ENCODE data around the gene NOXA1. TPM values are rescaled to one million over a fixed set of nuclear protein-coding genes. Genes with fewer than 3 reads are reported as not detected.
A peak's percentile ranks its signal among the peaks of the same experiment; 100 is the strongest.
"Not testable (repeated sequence)": the region's sequence is repeated elsewhere in the genome, so short reads cannot be mapped to it uniquely, and the experiment has no call there.

NOXA1 gene
- total RNA-seq, 2 experiments from 2014 or later, result 1.1 TPM

GRCh38 chr9:137410236-137410890, 12.8 kb upstream of the NOXA1 start:
- H3K9me3 Mint-ChIP-seq; H3K36me3 Mint-ChIP-seq; intact Hi-C loops (cut with micrococcal nuclease); H3K27ac Mint-ChIP-seq; DNase-seq; H3K4me3 Mint-ChIP-seq; H3K4me1 Mint-ChIP-seq (ENCODE audit: low read depth); H3K27me3 Mint-ChIP-seq; POLR2A ChIA-PET: not testable (repeated sequence)
- CTCF ChIA-PET, result interaction anchor here (0.8 to 1.7 kb wide), 3 partner anchors 13 to 116 kb away, joined by 3 to 5 read pairs (median 4); partner anchors contain the start of genes EXD3, NOXA1 and NRARP

GRCh38 chr9:137410891-137411249, 12.3 kb upstream of the NOXA1 start:
- no peak for DNase-seq
- Mint-ChIP-seq H3K9me3 (no peaks in the 10 kb centered on the region), H3K27ac (no peak overlapping the region), H3K4me1 (ENCODE audit: low read depth) (peaks cover 2% of the 10 kb centered on the region), H3K36me3 (no peaks in the 10 kb centered on the region), H3K4me3 (no peak overlapping the region), H3K27me3 (peaks cover 3% of the 10 kb centered on the region)
- POLR2A ChIA-PET, result no interaction called here
- intact Hi-C loops (cut with micrococcal nuclease), result no loop called here
- CTCF ChIA-PET, result interaction anchor here (0.8 to 2.5 kb wide), 2 partner anchors 109 to 117 kb away, joined by 3 to 8 read pairs; partner anchors contain the start of gene NRARP

GRCh38 chr9:137411260-137411644, 11.9 kb upstream of the NOXA1 start:
- intact Hi-C loops (cut with micrococcal nuclease), result no loop called here
- Mint-ChIP-seq H3K9me3 (no peaks in the 10 kb centered on the region), H3K4me3 (no peak overlapping the region), H3K27me3 (peaks cover 3% of the 10 kb centered on the region), H3K36me3 (no peaks in the 10 kb centered on the region), H3K4me1 (ENCODE audit: low read depth) (peaks cover 2% of the 10 kb centered on the region), H3K27ac (no peak overlapping the region)
- no peak for DNase-seq
- ChIA-PET CTCF (interaction anchor here (2.0 to 2.5 kb wide), 2 partner anchors 11 to 109 kb away, joined by 8 to 9 read pairs; partner anchors contain the start of genes EXD3, NOXA1 and NRARP), POLR2A (interaction anchor here (1.7 kb wide), 1 partner anchor 12 kb away, joined by 4 read pairs; the partner anchor contains the start of genes EXD3 and NOXA1)

GRCh38 chr9:137411645-137412380, 11.4 kb upstream of the NOXA1 start:
- H3K9me3 Mint-ChIP-seq, result no peaks in the 10 kb centered on the region
- DNase-seq, result peak; percentile 78
- POLR2A ChIA-PET, result interaction anchor here (0.5 to 1.7 kb wide), 2 partner anchors 11 to 210 kb away, joined by 3 to 4 read pairs; partner anchors contain the start of genes EXD3 and NOXA1
- intact Hi-C loops (cut with micrococcal nuclease), result no loop called here
- H3K36me3 Mint-ChIP-seq, result no peaks in the 10 kb centered on the region
- no peak overlapping the region for H3K4me3 Mint-ChIP-seq
- CTCF ChIA-PET, result interaction anchor here (2.0 to 2.5 kb wide), 2 partner anchors 11 to 110 kb away, joined by 8 to 9 read pairs; partner anchors contain the start of genes EXD3, NOXA1 and NRARP
- peaks cover 2% of the 10 kb centered on the region for H3K4me1 Mint-ChIP-seq (ENCODE audit: low read depth)
- H3K27ac Mint-ChIP-seq, result no peak overlapping the region
- H3K27me3 Mint-ChIP-seq, result peaks cover 3% of the 10 kb centered on the region

GRCh38 chr9:137412431-137412830, 10.8 kb upstream of the NOXA1 start:
- H3K4me3 Mint-ChIP-seq, result no peak overlapping the region
- no peak overlapping the region for H3K27ac Mint-ChIP-seq
- CTCF ChIA-PET, result interaction anchor here (0.7 to 2.5 kb wide), 3 partner anchors 10 to 110 kb away, joined by 6 to 9 read pairs (median 8); partner anchors contain the start of genes EXD3, NOXA1 and NRARP
- no peaks in the 10 kb centered on the region for H3K9me3 Mint-ChIP-seq
- POLR2A ChIA-PET, result interaction anchor here (0.5 to 1.7 kb wide), 2 partner anchors 11 to 211 kb away, joined by 3 to 4 read pairs; partner anchors contain the start of genes EXD3 and NOXA1
- H3K36me3 Mint-ChIP-seq, result no peaks in the 10 kb centered on the region
- DNase-seq, result no peak
- peaks cover 3% of the 10 kb centered on the region for H3K27me3 Mint-ChIP-seq
- peaks cover 2% of the 10 kb centered on the region for H3K4me1 Mint-ChIP-seq (ENCODE audit: low read depth)
- intact Hi-C loops (cut with micrococcal nuclease), result no loop called here

GRCh38 chr9:137415451-137415850, 7.7 kb upstream of the NOXA1 start:
- Mint-ChIP-seq H3K4me3 (no peak overlapping the region), H3K9me3 (no peaks in the 10 kb centered on the region), H3K4me1 (ENCODE audit: low read depth) (peaks cover 4% of the 10 kb centered on the region), H3K27me3 (no peaks in the 10 kb centered on the region), H3K27ac (no peak overlapping the region), H3K36me3 (peaks cover 2% of the 10 kb centered on the region)
- intact Hi-C loops (cut with micrococcal nuclease), result no loop called here
- DNase-seq, result no peak
- ChIA-PET CTCF (interaction anchor here (1.1 kb wide), 1 partner anchor 113 kb away, joined by 4 read pairs; the partner anchor contains the start of gene NRARP), POLR2A (no interaction called here)

- Mint-ChIP-seq H3K4me3 (no peak overlapping the region), H3K27me3 (no peaks in the 10 kb centered on the region), H3K27ac (no peak overlapping the region), H3K4me1 (ENCODE audit: low read depth) (peaks cover 4% of the 10 kb centered on the region), H3K9me3 (no peaks in the 10 kb centered on the region), H3K36me3 (peaks cover 2% of the 10 kb centered on the region)
- intact Hi-C loops (cut with micrococcal nuclease), result no loop called here
- POLR2A ChIA-PET, result no interaction called here
- no peak for DNase-seq
- CTCF ChIA-PET, result interaction anchor here (1.1 kb wide), 1 partner anchor 114 kb away, joined by 4 read pairs; the partner anchor contains the start of gene NRARP
These were observed 7.1 kb upstream of the NOXA1 start for GRCh38 chr9:137416006-137416562.

GRCh38 chr9:137416563-137417151, 6.5 kb upstream of the NOXA1 start:
- no peaks in the 10 kb centered on the region for H3K27me3 Mint-ChIP-seq
- DNase-seq, result no peak
- CTCF ChIA-PET, result no interaction called here
- H3K36me3 Mint-ChIP-seq, result peaks cover 2% of the 10 kb centered on the region
- no peak overlapping the region for H3K27ac Mint-ChIP-seq
- intact Hi-C loops (cut with micrococcal nuclease), result no loop called here
- no peak overlapping the region for H3K4me3 Mint-ChIP-seq
- no peaks in the 10 kb centered on the region for H3K9me3 Mint-ChIP-seq
- POLR2A ChIA-PET, result no interaction called here
- peaks cover 3% of the 10 kb centered on the region for H3K4me1 Mint-ChIP-seq (ENCODE audit: low read depth)

GRCh38 chr9:137417161-137418021, 5.8 kb upstream of the NOXA1 start:
- Mint-ChIP-seq H3K27ac (peak overlapping the region; percentile 13), H3K27me3 (no peaks in the 10 kb centered on the region), H3K36me3 (peaks cover 2% of the 10 kb centered on the region), H3K4me1 (ENCODE audit: low read depth) (peaks cover 8% of the 10 kb centered on the region), H3K9me3 (no peaks in the 10 kb centered on the region), H3K4me3 (peak overlapping the region; percentile 66)
- intact Hi-C loops (cut with micrococcal nuclease), result no loop called here
- DNase-seq, result peak; percentile 27
- ChIA-PET POLR2A (no interaction called here), CTCF (no interaction called here)

- no peaks in the 10 kb centered on the region for H3K9me3 Mint-ChIP-seq
These were observed 1.2 kb upstream of the NOXA1 start for GRCh38 chr9:137421838-137422603.

More at GRCh38 chr9:137421838-137422603, 1.2 kb upstream of the NOXA1 start:
- Mint-ChIP-seq H3K4me1 (ENCODE audit: low read depth) (peaks cover 8% of the 10 kb centered on the region), H3K36me3 (peaks cover 2% of the 10 kb centered on the region), H3K27ac (peak overlapping the region; percentile 71), H3K27me3 (no peaks in the 10 kb centered on the region), H3K4me3 (peak overlapping the region; percentile 83)
- intact Hi-C loops (cut with micrococcal nuclease), result loop anchor here (2.0 kb wide), 2 partner anchors 23 to 37 kb away; partner anchors contain the start of gene NSMF
- CTCF ChIA-PET, result interaction anchor here (0.9 to 1.8 kb wide), 6 partner anchors 8 to 130 kb away, joined by 4 to 15 read pairs (median 7); partner anchors contain the start of genes MRPL41 and NRARP
- DNase-seq, result no peak
- POLR2A ChIA-PET, result interaction anchor here (1.2 kb wide), 1 partner anchor 32 kb away, joined by 4 read pairs; no protein-coding TSS in a partner anchor
